ENCODE results near the gene KRTAP21-3. TPM values are rescaled to one million over a fixed set of nuclear protein-coding genes. Genes with fewer than 3 reads are reported as not detected.

The KRTAP21-3 gene
- polyA plus RNA-seq, 10 donors, result not detected

Other genes starting within 250 kb of the KRTAP21-3 start
- gene KRTAP19-1, start 238.4 kb downstream of the KRTAP21-3 start, polyA plus RNA-seq (ENCODE audit: insufficient read length in 10 of 10), result not detected
- gene KRTAP19-2, start 231.3 kb downstream of the KRTAP21-3 start, polyA plus RNA-seq (ENCODE audit: insufficient read length in 10 of 10), result not detected
- gene KRTAP19-3, start 226.8 kb downstream of the KRTAP21-3 start, polyA plus RNA-seq (ENCODE audit: insufficient read length in 10 of 10), result not detected
- not detected for gene KRTAP19-4, start 221.6 kb downstream of the KRTAP21-3 start, polyA plus RNA-seq (ENCODE audit: insufficient read length in 10 of 10)
- gene KRTAP19-5, start 216.6 kb downstream of the KRTAP21-3 start, polyA plus RNA-seq (ENCODE audit: insufficient read length in 10 of 10), result not detected
- not detected for gene KRTAP19-6, start 176.9 kb downstream of the KRTAP21-3 start, polyA plus RNA-seq (ENCODE audit: insufficient read length in 10 of 10)
- not detected for gene KRTAP19-7, start 157.5 kb downstream of the KRTAP21-3 start, polyA plus RNA-seq (ENCODE audit: insufficient read length in 10 of 10)
- not detected for gene KRTAP22-2, start 128.4 kb downstream of the KRTAP21-3 start, polyA plus RNA-seq (ENCODE audit: insufficient read length in 10 of 10)
- gene KRTAP6-3, start 126.3 kb downstream of the KRTAP21-3 start, polyA plus RNA-seq (ENCODE audit: insufficient read length in 10 of 10), result not detected
- not detected for gene KRTAP6-2, start 119.9 kb downstream of the KRTAP21-3 start, polyA plus RNA-seq (ENCODE audit: insufficient read length in 10 of 10)
- gene KRTAP22-1, start 117.7 kb downstream of the KRTAP21-3 start, polyA plus RNA-seq (ENCODE audit: insufficient read length in 10 of 10), result not detected
- gene KRTAP6-1, start 104.8 kb downstream of the KRTAP21-3 start, polyA plus RNA-seq (ENCODE audit: insufficient read length in 10 of 10), result not detected
- not detected for gene KRTAP20-1, start 102.4 kb downstream of the KRTAP21-3 start, polyA plus RNA-seq (ENCODE audit: insufficient read length in 10 of 10)
- gene KRTAP20-4, start 98.2 kb downstream of the KRTAP21-3 start, polyA plus RNA-seq (ENCODE audit: insufficient read length in 10 of 10), result not detected
- not detected for gene KRTAP20-2, start 83.6 kb downstream of the KRTAP21-3 start, polyA plus RNA-seq (ENCODE audit: insufficient read length in 10 of 10)
- gene KRTAP20-3, start 75.9 kb downstream of the KRTAP21-3 start, polyA plus RNA-seq (ENCODE audit: insufficient read length in 10 of 10), result not detected
- gene KRTAP21-2, start 28.5 kb upstream of the KRTAP21-3 start, polyA plus RNA-seq (ENCODE audit: insufficient read length in 10 of 10), result not detected
- gene KRTAP21-1, start 36.7 kb upstream of the KRTAP21-3 start, polyA plus RNA-seq (ENCODE audit: insufficient read length in 10 of 10), result not detected
- not detected for gene KRTAP8-1, start 94.5 kb upstream of the KRTAP21-3 start, polyA plus RNA-seq (ENCODE audit: insufficient read length in 10 of 10)
- not detected for gene KRTAP7-1, start 111.0 kb upstream of the KRTAP21-3 start, polyA plus RNA-seq (ENCODE audit: insufficient read length in 10 of 10)
- not detected for gene KRTAP11-1, start 162.8 kb upstream of the KRTAP21-3 start, polyA plus RNA-seq (ENCODE audit: insufficient read length in 10 of 10)